ENCODE measurements around the gene FHL3. TPM values are rescaled to one million over a fixed set of nuclear protein-coding genes. Genes with fewer than 3 reads are reported as not detected.

FHL3 gene
- total RNA-seq, 4 donors from 2014 or later: 19.1 to 46.4 (median 35.1) TPM

GRCh38 chr1:37998913-37999429 lies 6.3 kb downstream of the FHL3 start:
- H3K27me3 ChIP-seq: no peaks in the 10 kb centered on the region
- no peak overlapping the region for H3K4me3 ChIP-seq
- WGBS: 75% methylated on average over 6 of the region's 16 CpGs
- H3K4me1 ChIP-seq: peaks cover 75% of the 10 kb centered on the region
- no peaks in the 10 kb centered on the region for H3K9me3 ChIP-seq
- H3K36me3 ChIP-seq: peaks cover 15% of the 10 kb centered on the region
- no peak for DNase-seq (ENCODE audit: low spot score in 2 of 2)
- TF ChIP-seq EP300 (IDR thresholded peaks at IDR 0.05) (no peak), POLR2A (IDR thresholded peaks at IDR 0.05) (no peak), POLR2AphosphoS5 (IDR thresholded peaks at IDR 0.05) (no peak)
- TF ChIP-seq, protein P1, sequence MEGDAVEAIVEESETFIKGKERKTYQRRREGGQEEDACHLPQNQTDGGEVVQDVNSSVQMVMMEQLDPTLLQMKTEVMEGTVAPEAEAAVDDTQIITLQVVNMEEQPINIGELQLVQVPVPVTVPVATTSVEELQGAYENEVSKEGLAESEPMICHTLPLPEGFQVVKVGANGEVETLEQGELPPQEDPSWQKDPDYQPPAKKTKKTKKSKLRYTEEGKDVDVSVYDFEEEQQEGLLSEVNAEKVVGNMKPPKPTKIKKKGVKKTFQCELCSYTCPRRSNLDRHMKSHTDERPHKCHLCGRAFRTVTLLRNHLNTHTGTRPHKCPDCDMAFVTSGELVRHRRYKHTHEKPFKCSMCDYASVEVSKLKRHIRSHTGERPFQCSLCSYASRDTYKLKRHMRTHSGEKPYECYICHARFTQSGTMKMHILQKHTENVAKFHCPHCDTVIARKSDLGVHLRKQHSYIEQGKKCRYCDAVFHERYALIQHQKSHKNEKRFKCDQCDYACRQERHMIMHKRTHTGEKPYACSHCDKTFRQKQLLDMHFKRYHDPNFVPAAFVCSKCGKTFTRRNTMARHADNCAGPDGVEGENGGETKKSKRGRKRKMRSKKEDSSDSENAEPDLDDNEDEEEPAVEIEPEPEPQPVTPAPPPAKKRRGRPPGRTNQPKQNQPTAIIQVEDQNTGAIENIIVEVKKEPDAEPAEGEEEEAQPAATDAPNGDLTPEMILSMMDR (IDR thresholded peaks at IDR 0.05): no peak
- peak overlapping the region; percentile 86 for H3K27ac ChIP-seq

DNA sequence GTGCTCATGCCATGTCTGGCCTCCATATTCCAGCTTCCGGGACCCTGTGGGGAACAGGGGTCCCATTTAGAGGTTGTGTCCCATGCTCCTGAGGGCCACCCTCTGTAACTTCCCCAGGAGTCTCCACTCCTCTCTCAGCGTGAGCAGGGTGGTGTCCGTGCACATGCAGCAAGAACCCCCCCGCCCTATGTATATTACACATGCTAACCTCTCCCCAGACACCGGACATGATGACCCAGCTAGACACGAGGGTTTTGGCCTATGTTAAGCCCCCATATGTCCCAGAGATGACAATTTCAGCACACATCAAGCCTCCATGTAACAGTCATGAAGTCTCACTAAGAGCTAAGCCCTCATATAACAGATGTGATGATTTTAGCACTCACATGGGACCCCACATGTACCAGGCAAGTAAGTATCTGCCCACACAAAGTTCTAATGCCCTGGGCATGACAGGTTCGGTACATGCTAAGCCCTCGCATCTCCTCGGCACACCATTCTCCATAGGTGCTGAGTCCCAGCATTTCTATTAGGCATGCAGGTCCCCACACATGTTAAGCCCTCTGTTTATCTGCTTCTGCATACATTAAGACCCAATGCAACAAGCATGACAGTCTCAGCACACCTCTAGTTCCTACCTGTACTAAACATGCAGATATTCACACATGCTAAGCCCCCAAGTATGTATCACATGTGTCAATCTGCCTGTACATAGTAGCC lies 7.1 kb downstream of the FHL3 start:
- no peak overlapping the region for H3K4me3 ChIP-seq
- peaks cover 15% of the 10 kb centered on the region for H3K36me3 ChIP-seq
- peak overlapping the region; percentile 86 for H3K27ac ChIP-seq
- no peaks in the 10 kb centered on the region for H3K27me3 ChIP-seq
- no peak for TF ChIP-seq EP300 (IDR thresholded peaks at IDR 0.05)
- TF ChIP-seq POLR2A (IDR thresholded peaks at IDR 0.05): no peak
- no peak for TF ChIP-seq POLR2AphosphoS5 (IDR thresholded peaks at IDR 0.05)
- TF ChIP-seq, protein P1 (IDR thresholded peaks at IDR 0.05): no peak
- peaks cover 68% of the 10 kb centered on the region for H3K4me1 ChIP-seq
- no peak for DNase-seq (ENCODE audit: low spot score in 2 of 2)
- no peaks in the 10 kb centered on the region for H3K9me3 ChIP-seq
- WGBS: 76% methylated on average over 5 of the region's 9 CpGs

GRCh38 chr1:37997256-37998088 lies 7.8 kb downstream of the FHL3 start:
- no peak for DNase-seq (ENCODE audit: low spot score in 2 of 2)
- WGBS: 82% methylated on average over 18 of the region's 25 CpGs
- Histone ChIP-seq H3K4me1 (peaks cover 66% of the 10 kb centered on the region), H3K9me3 (no peaks in the 10 kb centered on the region), H3K4me3 (no peak overlapping the region), H3K27me3 (no peaks in the 10 kb centered on the region), H3K27ac (peak overlapping the region; percentile 42), H3K36me3 (peaks cover 15% of the 10 kb centered on the region)
- TF ChIP-seq, protein P1 (IDR thresholded peaks at IDR 0.05): no peak
- TF ChIP-seq EP300 (IDR thresholded peaks at IDR 0.05): no peak

GRCh38 chr1:37995751-37996345 lies 9.5 kb downstream of the FHL3 start:
- Histone ChIP-seq H3K9me3 (no peaks in the 10 kb centered on the region), H3K27ac (peak overlapping the region; percentile 76), H3K4me3 (peak overlapping the region; percentile 57), H3K36me3 (peaks cover 15% of the 10 kb centered on the region), H3K4me1 (peaks cover 54% of the 10 kb centered on the region), H3K27me3 (no peaks in the 10 kb centered on the region)
- peak; percentile 93 to 94 for DNase-seq (ENCODE audit: low spot score in 2 of 2)
- WGBS: 13% methylated on average over 16 of the region's 46 CpGs
- TF ChIP-seq POLR2AphosphoS5 (IDR thresholded peaks at IDR 0.05): peak in 2 of 3 donors; percentile 20 to 53
- peak; percentile 45 for TF ChIP-seq EP300 (IDR thresholded peaks at IDR 0.05)
- TF ChIP-seq, protein P1 (IDR thresholded peaks at IDR 0.05): no peak
- no peak for TF ChIP-seq POLR2A (IDR thresholded peaks at IDR 0.05)

Measured in suprapubic skin (tissue), 4 donors.